Ascending aorta (tissue), 2 donors: ENCODE data around the gene DNER. TPM values are rescaled to one million over a fixed set of nuclear protein-coding genes. Genes with fewer than 3 reads are reported as not detected.

ENCODE experiments used
- DNase-seq, 2 donors: peaks; one replicate each; pipeline ENCODE4 v3.0.0-alpha.2; 2019; ENCODE audit warnings: low spot score in 2 of 2
- H3K27ac ChIP-seq, 2 donors: fragments of 200-600 bp; sonication (generic); one replicate each; pipeline ENCODE4 v1.5.1; 2016 to 2017; ENCODE audit warnings: mild to moderate bottlenecking in 1 of 2
- H3K27me3 ChIP-seq: fragments of 200-600 bp; sonication (generic); one replicate; pipeline ENCODE4 v1.5.1; 2017
- H3K36me3 ChIP-seq, 2 donors: fragments of 200-600 bp; sonication (generic); one replicate each; pipeline ENCODE4 v1.5.1; 2016
- H3K4me1 ChIP-seq, 2 donors: fragments of 200-600 bp; sonication (generic); one replicate each; pipeline ENCODE4 v1.5.1; 2016 to 2017; ENCODE audit warnings: mild to moderate bottlenecking in 1 of 2
- H3K4me3 ChIP-seq, 2 donors: fragments of 200-600 bp; sonication (generic); one replicate each; pipeline ENCODE4 v1.5.1; 2016 to 2017; ENCODE audit warnings: mild to moderate bottlenecking in 1 of 2
- H3K9me3 ChIP-seq, 2 donors: fragments of 200-600 bp; sonication (generic); one replicate each; pipeline ENCODE4 v1.5.1; 2016
- intact Hi-C: fragments of 100-400 bp; cut with DNase I; formaldehyde crosslinking; loops from one replicate; pipeline ENCODE4 v1.15.1; 2023
- total RNA-seq: library from RNA; depleted of rRNA; stranded (reverse); fragments of >200 nt; gene quantifications from one replicate; pipeline ENCODE4 v1.1.0, GENCODE V29; 2016
- TF ChIP-seq, protein P1 (sequence below), 3 experiments: fragments of 200-600 bp in 2 of 3; fragments of 450-650 bp in 1 of 3; sonication (generic) in 2 of 3; IDR thresholded peaks; one replicate each; pipeline ENCODE4 v1.5.1; 2016 to 2019; ENCODE audit warnings: antibody characterized with exemption in 3 of 3, mild to moderate bottlenecking in 1 of 3, moderate library complexity in 1 of 3

DNER gene
- total RNA-seq, 1 donor from 2014 or later = 1.2 TPM

DNA sequence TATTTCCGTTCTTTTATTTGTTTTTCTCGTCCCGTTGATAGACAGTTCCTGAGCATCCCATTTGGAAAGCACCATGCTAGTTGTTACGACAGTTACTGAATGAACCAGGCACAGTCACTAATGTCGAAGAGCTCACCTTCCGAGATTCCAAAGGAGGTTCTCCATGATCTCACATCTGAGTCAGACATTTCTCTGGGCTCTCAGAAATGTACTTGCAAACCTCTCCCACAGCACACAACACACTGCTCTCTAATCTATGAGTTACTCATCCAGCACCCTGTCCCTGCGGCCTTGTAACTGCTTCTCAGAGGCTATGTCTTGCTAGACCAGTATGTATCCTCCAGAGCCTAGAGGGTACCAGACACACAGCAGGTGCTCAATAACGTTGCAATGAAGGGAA is 174.7 kb downstream of the DNER start:
- intact Hi-C loops = no loop called here
- H3K27ac ChIP-seq = no peak overlapping the region
- no peaks in the 10 kb centered on the region for H3K27me3 ChIP-seq
- no peaks in the 10 kb centered on the region for H3K36me3 ChIP-seq
- H3K4me1 ChIP-seq = no peaks in the 10 kb centered on the region
- H3K9me3 ChIP-seq = no peaks in the 10 kb centered on the region
- no peak for DNase-seq
- TF ChIP-seq, protein P1, sequence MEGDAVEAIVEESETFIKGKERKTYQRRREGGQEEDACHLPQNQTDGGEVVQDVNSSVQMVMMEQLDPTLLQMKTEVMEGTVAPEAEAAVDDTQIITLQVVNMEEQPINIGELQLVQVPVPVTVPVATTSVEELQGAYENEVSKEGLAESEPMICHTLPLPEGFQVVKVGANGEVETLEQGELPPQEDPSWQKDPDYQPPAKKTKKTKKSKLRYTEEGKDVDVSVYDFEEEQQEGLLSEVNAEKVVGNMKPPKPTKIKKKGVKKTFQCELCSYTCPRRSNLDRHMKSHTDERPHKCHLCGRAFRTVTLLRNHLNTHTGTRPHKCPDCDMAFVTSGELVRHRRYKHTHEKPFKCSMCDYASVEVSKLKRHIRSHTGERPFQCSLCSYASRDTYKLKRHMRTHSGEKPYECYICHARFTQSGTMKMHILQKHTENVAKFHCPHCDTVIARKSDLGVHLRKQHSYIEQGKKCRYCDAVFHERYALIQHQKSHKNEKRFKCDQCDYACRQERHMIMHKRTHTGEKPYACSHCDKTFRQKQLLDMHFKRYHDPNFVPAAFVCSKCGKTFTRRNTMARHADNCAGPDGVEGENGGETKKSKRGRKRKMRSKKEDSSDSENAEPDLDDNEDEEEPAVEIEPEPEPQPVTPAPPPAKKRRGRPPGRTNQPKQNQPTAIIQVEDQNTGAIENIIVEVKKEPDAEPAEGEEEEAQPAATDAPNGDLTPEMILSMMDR (IDR thresholded peaks at IDR 0.05) = no peak
- H3K4me3 ChIP-seq = no peak overlapping the region

DNA sequence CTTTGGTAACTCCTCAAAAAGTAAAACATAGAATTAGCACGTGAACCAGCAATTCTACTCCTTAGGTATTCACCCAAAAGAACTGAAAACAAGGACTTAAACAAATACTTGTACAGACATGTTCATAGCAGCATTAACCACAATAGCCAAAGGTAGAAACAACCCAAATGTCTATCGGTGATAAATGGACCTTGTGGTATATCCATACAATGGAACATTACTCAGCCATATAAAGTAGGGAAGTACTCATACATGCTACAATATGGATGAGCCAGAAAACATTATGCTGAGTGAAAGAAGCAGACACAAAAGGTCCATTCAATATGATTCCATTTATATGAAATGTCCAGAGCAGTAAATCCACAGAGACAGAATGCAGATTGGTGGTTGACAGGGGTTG is 182.8 kb downstream of the DNER start:
- no peaks in the 10 kb centered on the region for H3K4me1 ChIP-seq
- intact Hi-C loops = no loop called here
- no peaks in the 10 kb centered on the region for H3K27me3 ChIP-seq
- H3K27ac ChIP-seq = no peak overlapping the region
- no peaks in the 10 kb centered on the region for H3K36me3 ChIP-seq
- TF ChIP-seq, protein P1 (IDR thresholded peaks at IDR 0.05) = no peak
- H3K9me3 ChIP-seq = no peaks in the 10 kb centered on the region
- DNase-seq = no peak
- H3K4me3 ChIP-seq = no peak overlapping the region

DNA sequence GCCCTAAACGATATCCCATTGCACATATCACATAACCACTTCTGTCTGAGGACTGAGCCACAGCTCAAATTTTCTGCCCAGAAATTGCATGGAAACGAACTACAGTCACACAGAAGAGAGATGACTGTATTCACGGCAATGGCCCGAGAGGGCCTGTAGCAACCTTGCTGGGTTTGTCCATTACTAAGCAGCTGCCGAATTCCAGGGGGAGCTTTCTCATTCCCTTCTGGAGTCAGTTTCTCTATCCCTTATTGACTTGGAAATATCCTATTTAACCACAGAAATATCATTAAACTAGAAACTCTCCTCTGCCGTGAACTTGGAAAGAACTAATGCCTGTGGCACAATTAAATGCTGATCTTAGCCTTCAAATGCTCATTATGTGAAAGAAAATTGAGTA is 183.9 kb downstream of the DNER start:
- no peaks in the 10 kb centered on the region for H3K27me3 ChIP-seq
- intact Hi-C loops = no loop called here
- DNase-seq = no peak
- H3K27ac ChIP-seq = no peak overlapping the region
- H3K9me3 ChIP-seq = no peaks in the 10 kb centered on the region
- TF ChIP-seq, protein P1 (IDR thresholded peaks at IDR 0.05) = no peak
- no peak overlapping the region for H3K4me3 ChIP-seq
- no peaks in the 10 kb centered on the region for H3K36me3 ChIP-seq
- H3K4me1 ChIP-seq = no peaks in the 10 kb centered on the region

DNA sequence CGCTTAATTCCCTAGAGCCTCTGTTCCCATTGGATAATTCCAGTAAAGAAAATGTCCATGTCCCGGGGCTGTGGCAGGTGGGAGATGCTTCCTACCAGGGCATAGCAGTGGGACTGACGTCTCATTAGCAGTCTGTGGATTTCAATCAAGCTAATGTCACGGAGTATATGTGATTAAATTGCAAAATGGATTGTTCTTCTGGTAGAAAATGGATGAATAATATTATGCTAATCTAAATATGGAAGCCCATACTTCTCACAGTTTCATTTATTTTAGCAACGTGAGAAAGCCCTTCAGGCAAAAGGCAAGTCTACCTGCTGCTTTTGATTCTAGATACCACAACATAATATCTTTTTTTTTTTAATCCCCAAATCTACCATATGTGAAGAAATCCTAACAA is 185.5 kb downstream of the DNER start:
- H3K4me1 ChIP-seq = no peaks in the 10 kb centered on the region
- DNase-seq = no peak
- H3K27me3 ChIP-seq = no peaks in the 10 kb centered on the region
- TF ChIP-seq, protein P1 (IDR thresholded peaks at IDR 0.05) = no peak
- no peaks in the 10 kb centered on the region for H3K9me3 ChIP-seq
- no peaks in the 10 kb centered on the region for H3K36me3 ChIP-seq
- no peak overlapping the region for H3K4me3 ChIP-seq
- intact Hi-C loops = no loop called here
- no peak overlapping the region for H3K27ac ChIP-seq

DNA sequence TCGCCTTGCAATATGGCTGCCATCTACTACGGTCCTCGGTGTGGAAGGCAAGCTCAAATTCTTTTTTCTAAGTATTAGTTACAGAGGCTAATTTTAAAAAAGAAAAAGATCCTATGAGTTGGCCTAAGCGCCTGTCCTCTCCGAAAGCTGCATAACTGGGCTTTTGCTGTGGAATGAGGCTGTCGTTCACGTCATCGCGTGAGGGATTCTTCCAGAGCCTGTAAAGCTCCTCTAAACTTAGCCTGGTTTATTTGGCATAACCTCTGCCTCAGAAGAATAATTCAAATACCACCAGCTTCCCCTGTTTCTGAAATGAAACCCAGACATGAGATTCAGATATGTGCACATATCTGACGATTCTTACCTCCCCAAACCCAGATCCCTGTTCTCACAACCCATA is 187.4 kb downstream of the DNER start:
- no peaks in the 10 kb centered on the region for H3K36me3 ChIP-seq
- TF ChIP-seq, protein P1 (IDR thresholded peaks at IDR 0.05) = no peak
- H3K27me3 ChIP-seq = no peaks in the 10 kb centered on the region
- H3K27ac ChIP-seq = peak overlapping the region; percentile 43 to 60
- intact Hi-C loops = no loop called here
- H3K4me1 ChIP-seq = no peaks in the 10 kb centered on the region
- no peaks in the 10 kb centered on the region for H3K9me3 ChIP-seq
- DNase-seq = no peak
- peak overlapping the region in 1 of 2 donors; percentile 51 for H3K4me3 ChIP-seq

DNA sequence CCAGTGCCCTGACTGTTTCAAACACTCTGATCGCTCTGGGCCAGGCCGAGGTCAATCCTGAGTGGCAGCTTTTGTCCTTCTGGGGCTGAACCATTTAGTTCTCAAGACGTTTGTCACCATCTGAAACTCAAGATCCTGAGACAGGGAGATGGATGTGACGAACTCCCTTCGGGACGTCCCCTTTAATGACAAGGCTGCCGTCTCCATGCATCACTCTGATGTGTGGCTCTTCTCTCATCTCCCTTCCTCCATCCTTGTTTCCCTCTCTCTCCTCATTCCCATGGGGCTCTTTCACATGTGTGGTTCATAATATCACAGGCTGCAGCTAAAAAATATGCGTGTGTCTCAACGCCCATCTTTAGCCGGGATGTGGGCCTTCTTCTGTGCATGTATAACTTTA is 189.6 kb downstream of the DNER start:
- H3K27ac ChIP-seq = no peak overlapping the region
- intact Hi-C loops = no loop called here
- no peaks in the 10 kb centered on the region for H3K27me3 ChIP-seq
- H3K4me3 ChIP-seq = no peak overlapping the region
- H3K4me1 ChIP-seq = peaks cover 2 to 5% of the 10 kb centered on the region in 2 donors
- H3K9me3 ChIP-seq = no peaks in the 10 kb centered on the region
- H3K36me3 ChIP-seq = no peaks in the 10 kb centered on the region
- DNase-seq = no peak
- TF ChIP-seq, protein P1 (IDR thresholded peaks at IDR 0.05) = no peak
